HK-2 (cell line): ENCODE results near the gene PEBP1.

Experiments used
- DNase-seq: peaks from one replicate; pipeline ENCODE4 v3.0.0-alpha.2; 2018; ENCODE audit not compliant: unreplicated experiment

The PEBP1 gene

DNA sequence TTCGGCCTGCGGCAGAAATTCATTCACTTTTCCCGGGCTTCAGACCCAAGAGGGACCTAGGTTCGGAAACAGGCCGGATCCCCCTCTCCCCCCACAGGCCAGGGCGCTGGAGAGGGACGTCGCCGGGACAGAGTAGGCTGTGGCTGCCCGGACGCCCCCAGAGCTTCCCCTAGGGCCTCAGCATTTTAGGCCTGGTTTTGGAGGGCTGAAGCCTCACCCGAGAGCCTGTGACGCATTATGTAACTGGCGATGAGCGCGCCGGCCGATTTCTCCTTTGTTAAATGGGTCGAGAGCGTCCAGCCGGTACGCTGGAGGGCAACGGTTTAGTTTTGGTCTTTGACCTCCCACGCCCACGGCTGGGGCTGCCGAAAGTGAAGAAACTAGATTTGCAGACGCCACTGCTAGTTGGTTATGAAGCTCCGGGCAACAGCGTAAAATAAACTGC is 657 bp downstream of the PEBP1 start:
- DNase-seq, result peak; percentile 38

DNA sequence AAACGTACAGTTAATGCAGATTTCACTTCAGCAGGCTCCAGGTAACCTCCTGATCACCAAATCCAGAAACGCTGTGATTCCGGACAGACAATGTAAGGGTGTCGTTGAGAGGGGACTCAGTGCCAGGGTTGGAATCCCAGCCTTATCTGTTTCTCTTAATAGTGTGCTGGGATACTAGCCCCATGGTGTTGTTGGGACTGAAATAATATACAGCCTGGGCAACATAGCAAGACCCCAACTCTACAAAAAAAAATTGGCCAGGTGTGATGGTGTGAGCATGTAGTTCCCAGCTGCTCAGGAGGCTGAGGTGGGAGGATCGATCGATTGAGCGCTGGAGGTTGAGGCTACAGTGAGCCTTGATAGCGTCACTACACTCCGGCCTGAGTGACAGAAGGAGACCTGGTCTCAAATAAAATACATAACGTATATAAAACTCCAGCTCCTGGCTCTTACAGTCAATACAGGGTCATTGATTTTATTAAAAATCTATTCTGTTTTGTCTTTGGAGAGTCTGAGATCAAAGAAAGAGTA is 1.3 kb downstream of the PEBP1 start:
- DNase-seq, result no peak

DNA sequence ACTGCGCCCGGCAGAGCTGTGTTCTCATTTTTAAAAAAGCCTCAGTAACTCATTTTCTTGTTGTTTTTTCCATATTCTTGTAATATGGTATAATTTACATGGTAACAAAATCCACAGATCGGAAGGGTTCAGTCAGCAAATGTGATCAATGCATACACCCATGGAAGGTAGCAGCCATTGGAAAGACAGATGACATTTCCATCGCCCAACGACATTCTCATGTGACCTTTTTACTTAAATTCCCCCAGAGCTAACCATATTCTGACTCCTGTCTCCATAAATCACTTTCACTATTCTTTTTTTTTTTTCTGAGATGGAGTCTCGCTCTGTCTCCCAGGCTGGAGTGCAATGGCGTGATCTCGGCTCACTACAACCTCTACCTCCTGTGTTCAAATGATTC is 4.9 kb downstream of the PEBP1 start:
- no peak for DNase-seq

DNA sequence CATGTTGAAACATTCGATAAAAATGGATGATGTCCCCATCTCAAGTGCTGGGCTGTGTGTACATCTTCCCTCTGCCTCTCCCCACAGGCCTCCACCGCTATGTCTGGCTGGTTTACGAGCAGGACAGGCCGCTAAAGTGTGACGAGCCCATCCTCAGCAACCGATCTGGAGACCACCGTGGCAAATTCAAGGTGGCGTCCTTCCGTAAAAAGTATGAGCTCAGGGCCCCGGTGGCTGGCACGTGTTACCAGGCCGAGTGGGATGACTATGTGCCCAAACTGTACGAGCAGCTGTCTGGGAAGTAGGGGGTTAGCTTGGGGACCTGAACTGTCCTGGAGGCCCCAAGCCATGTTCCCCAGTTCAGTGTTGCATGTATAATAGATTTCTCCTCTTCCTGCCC is 8.6 kb downstream of the PEBP1 start:
- DNase-seq, result no peak

DNA sequence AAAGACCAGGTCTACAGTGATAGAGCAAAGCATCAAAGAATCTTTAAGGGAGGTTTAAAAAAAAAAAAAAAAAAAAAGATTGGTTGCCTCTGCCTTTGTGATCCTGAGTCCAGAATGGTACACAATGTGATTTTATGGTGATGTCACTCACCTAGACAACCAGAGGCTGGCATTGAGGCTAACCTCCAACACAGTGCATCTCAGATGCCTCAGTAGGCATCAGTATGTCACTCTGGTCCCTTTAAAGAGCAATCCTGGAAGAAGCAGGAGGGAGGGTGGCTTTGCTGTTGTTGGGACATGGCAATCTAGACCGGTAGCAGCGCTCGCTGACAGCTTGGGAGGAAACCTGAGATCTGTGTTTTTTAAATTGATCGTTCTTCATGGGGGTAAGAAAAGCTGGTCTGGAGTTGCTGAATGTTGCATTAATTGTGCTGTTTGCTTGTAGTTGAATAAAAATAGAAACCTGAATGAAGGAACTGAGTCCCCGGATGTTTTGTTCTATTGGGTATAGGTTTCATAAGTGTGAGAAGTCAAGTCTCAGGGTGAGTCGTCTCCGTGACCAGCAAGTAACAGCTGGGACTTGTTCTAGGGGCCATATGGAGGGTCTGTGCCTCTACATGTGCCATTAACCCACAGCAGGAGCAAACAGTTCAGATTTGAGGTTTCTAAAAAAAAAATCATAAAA is 9.3 kb downstream of the PEBP1 start:
- no peak for DNase-seq

DNA sequence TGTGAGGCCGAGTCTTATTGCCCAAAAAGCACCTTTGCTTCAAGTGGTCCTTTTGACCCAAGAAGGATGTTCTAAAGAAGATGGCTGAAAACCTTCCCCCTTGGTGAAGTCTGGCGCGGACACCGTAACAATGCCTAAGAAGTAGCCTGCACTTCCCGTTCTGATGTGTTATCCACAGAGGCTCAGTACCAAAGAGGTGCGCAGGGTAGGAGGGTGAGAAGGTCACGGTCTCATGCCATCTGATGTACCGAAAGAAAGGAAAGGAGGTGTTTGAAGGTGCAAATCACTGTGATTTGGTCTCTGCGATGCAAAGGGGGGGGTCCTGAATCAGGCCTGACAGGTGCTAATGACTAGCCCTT is 9.9 kb downstream of the PEBP1 start:
- no peak for DNase-seq

DNA sequence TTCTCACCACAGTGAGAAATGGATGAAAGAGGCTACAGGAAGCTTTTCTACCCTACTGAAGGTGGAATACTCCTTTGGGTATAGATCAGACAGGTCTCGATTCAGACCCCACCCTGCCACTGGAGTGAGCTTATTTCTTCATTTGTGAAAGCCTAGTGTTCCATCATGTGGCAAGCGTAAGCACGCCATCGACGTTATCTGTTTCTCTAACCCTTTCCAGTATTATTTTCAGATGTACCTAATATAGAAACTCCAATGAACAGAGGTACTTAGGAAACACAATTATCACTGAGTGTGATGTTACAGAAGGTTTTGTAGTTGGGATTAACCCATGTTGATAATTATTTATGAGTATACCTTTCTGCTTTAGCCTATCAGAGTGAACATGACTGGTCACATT is 12.4 kb downstream of the PEBP1 start:
- no peak for DNase-seq

DNA sequence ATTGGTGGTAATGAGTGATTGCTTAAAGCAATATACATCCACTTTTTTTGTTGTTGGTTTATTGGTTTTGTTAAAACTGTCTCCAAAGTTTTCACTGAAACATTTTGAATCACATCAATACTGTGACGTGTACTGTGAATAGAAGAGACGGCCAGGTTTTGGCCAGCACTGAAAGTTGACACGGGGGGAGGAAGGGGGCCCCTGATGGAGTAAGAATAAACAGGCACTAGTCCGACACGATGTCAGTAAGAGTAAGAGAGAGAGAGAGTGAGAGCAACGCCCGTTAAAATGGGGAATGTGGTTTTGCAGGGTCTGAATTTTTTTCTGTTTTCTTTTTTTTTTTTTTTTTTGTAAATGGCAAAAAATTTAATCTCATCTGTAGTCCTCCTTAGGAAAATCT is 14.7 kb downstream of the PEBP1 start:
- no peak for DNase-seq

DNA sequence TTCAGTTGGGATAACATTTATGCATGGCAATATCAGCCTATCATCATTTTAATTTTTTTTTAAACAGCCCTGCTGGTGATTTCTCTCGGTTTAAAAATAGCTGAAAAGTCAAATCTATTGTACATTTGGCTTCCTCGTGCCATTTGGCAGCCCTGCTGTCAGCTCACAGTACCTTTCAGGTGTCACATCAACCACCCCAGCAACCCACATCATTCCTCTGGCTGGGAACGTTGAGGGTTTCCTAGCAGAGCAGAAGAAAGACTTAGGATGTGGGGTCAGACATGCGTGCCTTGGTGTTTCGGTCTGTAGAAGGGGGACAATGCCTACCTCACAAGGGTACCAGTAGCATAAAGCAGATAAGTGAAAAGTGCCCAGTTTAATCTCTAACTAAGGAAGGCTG is 15.8 kb downstream of the PEBP1 start:
- no peak for DNase-seq

DNA sequence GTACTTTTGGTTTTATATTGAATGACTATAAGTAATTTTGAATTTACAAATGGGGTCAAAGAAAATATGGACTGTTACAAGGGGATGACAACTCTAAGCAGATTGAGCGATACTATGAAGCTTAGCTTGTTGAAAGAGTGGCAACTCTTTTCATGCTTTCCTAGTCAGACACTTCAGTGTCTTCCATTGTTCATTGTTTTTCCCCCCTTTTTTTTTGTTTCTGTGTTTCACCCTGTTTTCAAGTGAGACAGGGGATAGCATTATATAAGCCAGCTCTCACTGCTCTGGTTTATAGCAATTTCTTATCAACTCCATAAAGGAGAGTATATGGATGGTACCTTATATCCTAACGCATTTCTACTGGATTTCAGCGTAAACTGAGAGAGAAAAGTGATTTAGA is 24.6 kb downstream of the PEBP1 start:
- no peak for DNase-seq

DNA sequence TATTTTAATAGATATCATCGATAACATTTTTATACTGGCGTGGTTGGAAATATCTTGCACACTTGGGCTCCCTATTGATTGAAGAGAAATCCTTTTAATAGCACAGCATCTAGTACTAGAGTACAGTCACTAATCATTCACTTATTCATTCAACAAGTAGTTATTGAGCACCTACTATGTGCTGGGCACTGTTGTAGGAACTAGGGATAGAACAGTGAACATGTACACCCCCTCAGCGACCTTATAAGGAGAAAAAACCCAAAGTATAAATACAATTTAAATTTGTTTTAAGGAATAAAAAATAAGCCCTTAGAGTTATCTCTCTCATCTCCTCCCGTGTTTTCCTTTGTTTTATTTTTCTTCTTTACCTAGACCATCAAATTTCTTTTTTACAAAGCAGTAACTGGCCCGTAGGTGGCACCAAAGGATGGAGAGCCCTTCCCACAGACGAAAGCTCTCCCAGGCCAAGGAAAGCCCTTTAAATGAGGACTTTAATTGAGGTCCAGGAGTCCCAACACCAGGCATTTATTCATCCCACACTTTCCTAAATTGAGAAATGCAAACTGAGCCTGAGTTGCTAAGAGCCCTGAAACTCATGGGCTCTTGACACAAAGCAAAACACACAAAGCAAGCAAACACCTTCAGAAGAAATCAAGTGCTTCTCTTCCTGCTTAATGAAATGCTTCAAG is 29.0 kb downstream of the PEBP1 start:
- peak; percentile 11 for DNase-seq

DNA sequence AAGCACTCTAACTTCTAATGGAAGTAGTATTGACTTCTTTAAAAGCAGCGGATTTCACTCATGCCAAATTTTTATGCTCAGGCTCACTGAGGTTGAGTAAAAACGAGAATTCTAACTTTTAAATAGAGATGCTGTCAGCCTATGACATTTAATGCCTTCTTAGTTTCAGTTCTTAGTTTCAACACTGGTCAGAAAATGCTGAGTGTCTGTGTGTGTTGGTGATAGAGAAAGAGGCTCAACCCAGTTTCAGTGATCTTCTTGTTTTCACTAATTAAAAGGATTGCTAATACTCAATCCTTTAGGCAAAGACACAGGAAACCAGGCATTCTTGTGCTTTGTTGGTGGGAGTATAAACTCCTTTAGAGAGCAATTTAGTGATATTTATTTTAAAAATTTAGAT is 31.0 kb downstream of the PEBP1 start:
- no peak for DNase-seq

DNA sequence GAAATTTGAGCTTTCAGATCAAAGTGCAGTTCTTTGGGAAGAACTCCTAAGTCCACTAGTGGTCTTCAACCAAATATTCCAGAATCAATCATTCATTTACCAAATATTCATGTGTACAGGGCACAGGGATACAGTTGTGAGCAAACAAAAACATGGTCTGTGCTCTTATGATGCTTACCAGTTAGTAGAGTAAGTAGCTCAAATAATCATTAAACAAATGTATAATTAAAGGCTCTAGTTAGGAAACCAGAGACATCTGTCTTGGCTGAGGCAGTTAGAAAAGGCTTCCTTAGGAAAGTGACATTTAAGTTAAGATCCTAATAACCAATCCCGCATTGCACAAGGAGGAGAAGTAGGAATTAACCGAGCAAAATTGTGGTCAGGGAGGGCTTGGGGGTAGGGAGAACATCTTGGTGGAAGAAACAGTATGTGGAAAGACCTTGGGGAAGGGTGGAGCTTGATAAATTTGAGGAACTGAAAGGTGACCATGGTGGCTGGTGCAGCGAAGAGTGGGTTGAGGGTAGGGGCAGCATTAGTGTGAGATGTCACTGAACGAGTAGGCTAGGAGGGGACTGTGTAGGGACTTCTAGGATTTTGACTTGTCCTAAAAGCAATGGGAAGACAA is 40.0 kb downstream of the PEBP1 start:
- no peak for DNase-seq

DNA sequence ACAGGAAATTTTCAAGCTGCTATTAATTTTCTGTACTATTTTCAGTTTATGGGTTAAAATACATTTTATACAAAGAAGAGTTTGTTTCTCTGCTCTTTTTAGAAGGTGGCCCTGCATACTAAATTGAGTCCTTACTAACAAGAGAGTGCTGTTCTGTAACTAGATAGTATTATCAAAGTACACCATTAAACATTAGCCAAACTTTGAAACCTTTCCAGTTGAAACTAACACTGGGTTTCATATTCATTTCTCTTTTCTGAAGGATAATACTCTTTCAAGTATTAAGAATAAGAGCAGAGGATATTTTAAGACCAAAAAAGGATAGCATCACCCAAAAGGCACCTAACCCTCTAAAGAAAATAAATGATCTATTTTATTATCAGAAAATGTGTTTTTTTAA is 47.2 kb downstream of the PEBP1 start:
- DNase-seq, result no peak

DNA sequence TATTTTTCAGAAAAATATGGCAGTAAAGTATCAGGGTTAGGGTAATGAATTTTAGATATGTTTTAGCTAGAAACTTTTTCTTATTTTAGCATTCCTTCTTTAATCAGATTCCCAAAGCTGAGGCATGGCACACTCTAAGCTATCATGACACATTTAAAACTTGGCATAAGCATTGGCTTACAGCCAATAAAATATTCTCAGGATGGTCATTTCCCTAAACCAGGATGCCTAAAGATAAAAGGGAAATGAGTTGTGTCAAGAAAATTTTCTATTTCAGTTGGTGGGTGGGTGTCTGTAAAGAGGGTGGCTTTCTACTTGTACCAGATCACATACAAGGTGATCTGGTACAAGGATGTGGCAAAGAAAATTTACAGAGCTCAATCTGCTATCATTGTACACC is 47.8 kb downstream of the PEBP1 start:
- DNase-seq, result no peak

DNA sequence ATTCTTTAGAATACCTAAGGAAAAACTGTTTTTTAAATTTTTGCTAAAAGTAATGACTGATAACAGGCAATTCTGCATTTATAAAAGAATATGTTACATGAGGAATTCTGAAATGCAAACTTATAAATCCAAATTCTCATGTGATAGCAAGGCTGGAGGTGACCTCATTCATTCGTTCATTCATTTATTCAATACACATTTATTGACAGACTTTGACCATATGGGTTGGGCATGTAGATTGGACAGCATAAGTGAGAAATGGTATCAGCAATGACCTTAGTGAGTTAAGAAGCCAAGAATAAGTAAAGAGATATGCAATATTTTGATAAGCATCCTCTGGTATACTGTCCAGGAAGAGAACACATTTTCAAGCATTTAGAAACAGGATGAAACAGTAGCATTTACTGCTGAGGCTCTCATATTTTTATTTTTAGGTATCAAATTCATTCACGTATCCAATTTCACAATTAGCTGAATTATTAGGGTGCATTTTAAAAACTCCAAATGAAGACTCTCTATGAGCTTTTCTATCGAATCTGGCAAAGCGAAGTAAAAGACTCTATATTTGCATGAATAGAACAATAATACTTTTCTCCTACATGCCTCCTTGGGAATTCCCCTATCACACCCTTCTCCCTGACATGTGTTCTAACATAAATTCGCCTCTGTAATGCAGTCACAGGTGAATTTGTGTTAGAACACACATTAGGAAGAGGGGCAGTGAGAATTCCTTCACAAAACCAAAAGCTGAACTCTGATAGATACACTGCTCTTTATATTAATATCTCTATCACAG is 49.9 kb downstream of the PEBP1 start:
- no peak for DNase-seq

DNA sequence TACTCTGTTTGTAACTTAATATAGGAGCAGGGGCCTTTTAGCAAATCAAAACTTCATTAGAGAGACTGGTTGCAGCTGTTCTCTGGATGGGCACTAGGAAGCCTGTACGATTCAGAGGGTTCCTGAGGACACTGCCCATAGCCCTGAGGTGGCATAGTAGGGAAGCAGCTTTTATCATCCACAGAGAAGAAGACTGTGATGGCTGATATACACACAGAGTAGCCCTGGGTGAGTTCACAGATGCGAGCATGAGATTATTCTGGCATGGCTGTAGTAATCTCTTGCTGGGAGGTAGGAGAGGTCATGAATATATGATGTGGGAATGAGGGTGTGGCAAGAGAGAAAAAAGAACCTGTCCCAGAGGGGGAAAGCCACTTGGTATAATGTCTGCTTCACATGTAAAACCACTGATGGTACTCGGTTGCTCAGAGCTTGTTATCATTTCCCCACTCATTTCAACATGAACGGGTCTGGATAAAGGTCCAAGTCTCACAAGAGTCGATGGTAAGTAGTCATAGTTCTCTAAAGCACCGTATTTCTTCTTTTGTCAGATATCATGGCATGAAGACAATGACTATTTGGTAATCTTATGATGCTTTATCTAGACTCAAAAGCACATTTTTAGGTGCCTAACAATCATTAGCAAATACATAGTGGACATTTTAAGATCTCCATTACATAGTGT is 52.0 kb downstream of the PEBP1 start:
- no peak for DNase-seq

DNA sequence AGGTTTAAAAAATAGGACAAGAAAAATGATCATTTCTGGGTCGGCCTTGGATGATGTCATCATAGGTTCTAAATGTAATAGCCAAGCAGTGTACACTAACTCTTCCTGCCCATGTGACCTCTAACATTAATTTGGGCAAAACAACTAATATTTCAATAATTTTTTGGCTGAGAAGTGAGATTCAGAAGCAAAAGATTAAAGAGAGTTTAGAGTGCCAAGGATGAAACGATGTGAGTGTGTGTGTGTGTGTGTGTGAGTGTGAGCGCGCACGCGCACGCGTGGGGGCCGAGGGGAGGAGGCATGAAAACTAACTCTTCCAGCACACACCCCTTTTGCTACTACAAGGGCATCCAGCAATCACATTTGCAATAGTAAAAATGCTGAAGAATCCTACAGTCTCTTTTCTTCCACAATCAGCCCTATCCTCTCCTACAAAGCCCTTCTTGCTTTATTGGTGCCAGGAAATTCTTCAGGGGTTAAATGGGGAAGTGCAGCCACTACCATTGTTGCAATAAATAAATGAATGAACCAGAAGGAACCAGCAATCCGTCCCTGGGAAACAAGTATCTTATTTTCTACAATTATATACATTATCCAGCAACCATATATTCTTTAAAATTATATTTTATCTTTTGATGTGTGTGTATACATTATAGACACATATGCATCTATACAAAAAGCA is 52.9 kb downstream of the PEBP1 start:
- DNase-seq, result no peak

DNA sequence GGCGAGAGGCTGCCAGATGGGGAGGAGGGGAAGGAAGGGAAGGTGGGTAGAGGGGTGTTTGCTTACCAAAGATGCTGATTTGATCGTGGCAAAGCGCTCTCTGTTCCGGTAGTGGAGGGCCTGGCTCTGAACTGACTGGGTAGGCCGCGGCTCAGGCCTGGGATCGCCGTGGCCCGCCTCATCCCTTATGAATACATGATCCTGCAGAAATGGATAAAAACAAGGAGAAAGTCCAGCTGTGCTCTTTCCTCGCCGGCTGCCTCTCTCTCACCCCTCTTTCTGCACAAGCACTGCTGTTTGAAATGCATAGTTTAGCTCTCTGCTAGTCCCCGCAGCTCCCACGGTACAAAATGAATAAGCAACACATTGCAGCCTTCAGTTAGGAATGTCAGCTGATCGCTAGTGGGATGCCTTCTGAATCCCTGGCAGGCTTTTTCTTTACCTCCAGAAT is 53.8 kb downstream of the PEBP1 start:
- DNase-seq, result no peak

DNA sequence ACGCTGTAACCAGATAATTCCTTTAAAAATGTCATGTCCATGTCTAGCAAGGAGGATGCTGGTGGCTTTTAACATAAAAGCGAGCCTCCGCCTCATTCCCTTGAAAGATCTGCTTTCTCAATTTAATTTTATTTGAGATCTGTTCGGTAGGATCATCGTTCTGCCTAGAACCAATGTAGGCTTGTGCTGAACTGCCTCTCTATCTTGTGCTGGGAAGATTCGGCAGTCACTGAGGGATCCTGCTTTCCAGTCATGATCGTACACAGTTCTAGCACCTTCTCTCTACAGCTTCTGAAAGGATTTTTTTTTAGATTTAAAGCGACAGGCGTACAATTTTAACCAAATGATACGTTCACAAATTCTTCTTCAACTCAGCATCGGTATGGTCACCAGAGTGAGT is 54.3 kb downstream of the PEBP1 start:
- DNase-seq, result no peak

DNA sequence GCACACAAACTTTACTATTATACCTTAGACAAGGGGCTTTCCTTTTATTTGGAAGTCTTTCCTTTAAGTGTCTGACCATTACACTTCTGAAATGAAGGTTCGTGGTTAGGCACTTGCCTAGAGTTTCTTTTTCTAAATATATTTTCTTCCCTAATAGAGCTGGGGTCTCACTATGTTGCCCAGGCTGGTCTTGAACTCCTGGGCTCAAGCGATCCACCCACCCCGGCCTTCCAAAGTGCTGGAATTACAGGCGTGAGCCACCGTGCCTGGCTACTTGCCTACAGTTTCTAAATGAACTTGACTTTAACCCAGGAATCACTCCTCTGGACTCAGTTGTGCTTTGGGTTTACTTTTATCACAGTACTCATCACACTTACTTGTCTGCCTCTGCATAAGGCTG is 57.6 kb downstream of the PEBP1 start:
- DNase-seq, result no peak
